Left lung (tissue), 10 donors: ENCODE results near the gene ZNF684. TPM values are rescaled to one million over a fixed set of nuclear protein-coding genes. Genes with fewer than 3 reads are reported as not detected.
A peak's percentile ranks its signal among the peaks of the same experiment; 100 is the strongest.

ENCODE experiments used
- ATAC-seq: fragments of 200-7000 bp; cut with Tn5 transposase; one replicate; pipeline ENCODE4 v1.9.1; 2020; ENCODE audit warnings: moderate library complexity
- DNase-seq, 4 donors: peaks; one replicate each; pipeline ENCODE4 v3.0.0-alpha.2; 2013 to 2020
- H3K27ac ChIP-seq, 2 donors: fragments of 200-600 bp; sonication (generic) in 1 of 2; one replicate each; pipeline versions ENCODE4 v1.5.0 to v1.8.0; 2020 to 2021
- H3K27me3 ChIP-seq, 2 donors: fragments of 200-600 bp; sonication (generic) in 1 of 2; one replicate each; pipeline versions ENCODE4 v1.5.0 to v1.8.0; 2020 to 2021
- H3K36me3 ChIP-seq, 2 donors: fragments of 200-600 bp; sonication (generic) in 1 of 2; one replicate each; pipeline versions ENCODE4 v1.5.0 to v1.8.0; 2020 to 2021
- H3K4me1 ChIP-seq, 2 donors: fragments of 200-600 bp; one replicate each; pipeline ENCODE4 v1.8.0; 2021
- H3K4me3 ChIP-seq, 2 donors: fragments of 200-600 bp; sonication (generic) in 1 of 2; one replicate each; pipeline versions ENCODE4 v1.5.0 to v1.8.0; 2020 to 2021; ENCODE audit warnings: mild to moderate bottlenecking in 1 of 2
- H3K9me3 ChIP-seq, 2 donors: fragments of 200-600 bp; sonication (generic) in 1 of 2; one replicate each; pipeline versions ENCODE4 v1.5.0 to v1.8.0; 2020 to 2021
- intact Hi-C, 2 donors: fragments of 100-400 bp; cut with DNase I; formaldehyde crosslinking; loops; one replicate each; pipeline versions ENCODE4 v1.11.2 to v1.14.2; 2022
- polyA plus RNA-seq, 6 donors: library from polyadenylated mRNA; unstranded; fragments of 120-200 nt; gene quantifications; one replicate each; pipeline ENCODE4 v1.2.1, GENCODE V29; 2013; ENCODE audit not compliant: insufficient read length in 6 of 6
- total RNA-seq, 2 donors: library from RNA; stranded (reverse); fragmentation: NEBNext Ultra II Directional; extraction: Animal tissue kit (Norgen Biotek cat#: 25700); gene quantifications; one replicate each; pipeline ENCODE4 v1.2.1, GENCODE V29; 2021
- TF ChIP-seq, protein P1 (sequence below), 2 donors: fragments of 200-600 bp; sonication (generic) in 1 of 2; IDR thresholded peaks; one replicate each; pipeline versions ENCODE4 v1.5.0 to v1.8.0; 2021; ENCODE audit warnings: antibody characterized with exemption in 2 of 2
- donor health status: DM: no; HTN: yes; CAD: no.
- donor health status: DM: no; HTN: no; CAD: no.

Gene ZNF684
- total and polyA plus RNA-seq, 8 donors, result 3.7 to 10.0 (median 8.2) TPM

- no peaks in the 10 kb centered on the region for H3K9me3 ChIP-seq
- TF ChIP-seq, protein P1, sequence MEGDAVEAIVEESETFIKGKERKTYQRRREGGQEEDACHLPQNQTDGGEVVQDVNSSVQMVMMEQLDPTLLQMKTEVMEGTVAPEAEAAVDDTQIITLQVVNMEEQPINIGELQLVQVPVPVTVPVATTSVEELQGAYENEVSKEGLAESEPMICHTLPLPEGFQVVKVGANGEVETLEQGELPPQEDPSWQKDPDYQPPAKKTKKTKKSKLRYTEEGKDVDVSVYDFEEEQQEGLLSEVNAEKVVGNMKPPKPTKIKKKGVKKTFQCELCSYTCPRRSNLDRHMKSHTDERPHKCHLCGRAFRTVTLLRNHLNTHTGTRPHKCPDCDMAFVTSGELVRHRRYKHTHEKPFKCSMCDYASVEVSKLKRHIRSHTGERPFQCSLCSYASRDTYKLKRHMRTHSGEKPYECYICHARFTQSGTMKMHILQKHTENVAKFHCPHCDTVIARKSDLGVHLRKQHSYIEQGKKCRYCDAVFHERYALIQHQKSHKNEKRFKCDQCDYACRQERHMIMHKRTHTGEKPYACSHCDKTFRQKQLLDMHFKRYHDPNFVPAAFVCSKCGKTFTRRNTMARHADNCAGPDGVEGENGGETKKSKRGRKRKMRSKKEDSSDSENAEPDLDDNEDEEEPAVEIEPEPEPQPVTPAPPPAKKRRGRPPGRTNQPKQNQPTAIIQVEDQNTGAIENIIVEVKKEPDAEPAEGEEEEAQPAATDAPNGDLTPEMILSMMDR (IDR thresholded peaks at IDR 0.05), result peak; percentile 48 to 50
- peak in 2 of 4 donors; percentile 11 to 32 for DNase-seq
- H3K36me3 ChIP-seq, result peaks cover 0 to 11% of the 10 kb centered on the region in 2 donors
- H3K27ac ChIP-seq, result no peak overlapping the region
- no peak overlapping the region for H3K4me3 ChIP-seq
- ATAC-seq, result peak; percentile 52
- H3K27me3 ChIP-seq, result no peaks in the 10 kb centered on the region
- intact Hi-C loops, result no loop called here
- peaks cover 3 to 20% of the 10 kb centered on the region in 2 donors for H3K4me1 ChIP-seq
Measured at GRCh38 chr1:40532844-40533424, 1.5 kb downstream of the ZNF684 start.

GRCh38 chr1:40534589-40534988 is 3.2 kb downstream of the ZNF684 start:
- H3K9me3 ChIP-seq, result no peaks in the 10 kb centered on the region
- no peak overlapping the region for H3K4me3 ChIP-seq
- peaks cover 3 to 23% of the 10 kb centered on the region in 2 donors for H3K4me1 ChIP-seq
- H3K36me3 ChIP-seq, result peaks cover 0 to 15% of the 10 kb centered on the region in 2 donors
- DNase-seq, result no peak
- TF ChIP-seq, protein P1 (IDR thresholded peaks at IDR 0.05), result no peak
- no peak for ATAC-seq
- H3K27ac ChIP-seq, result no peak overlapping the region
- intact Hi-C loops, result no loop called here
- H3K27me3 ChIP-seq, result no peaks in the 10 kb centered on the region

- H3K27ac ChIP-seq, result no peak overlapping the region
- peaks cover 0 to 16% of the 10 kb centered on the region in 2 donors for H3K36me3 ChIP-seq
- DNase-seq, result no peak
- H3K27me3 ChIP-seq, result no peaks in the 10 kb centered on the region
- ATAC-seq, result no peak
- no peaks in the 10 kb centered on the region for H3K9me3 ChIP-seq
- TF ChIP-seq, protein P1 (IDR thresholded peaks at IDR 0.05), result no peak
- H3K4me1 ChIP-seq, result peaks cover 3 to 19% of the 10 kb centered on the region in 2 donors
- intact Hi-C loops, result no loop called here
- H3K4me3 ChIP-seq, result no peak overlapping the region
Measured at GRCh38 chr1:40535732-40536131, 4.3 kb downstream of the ZNF684 start.

DNA sequence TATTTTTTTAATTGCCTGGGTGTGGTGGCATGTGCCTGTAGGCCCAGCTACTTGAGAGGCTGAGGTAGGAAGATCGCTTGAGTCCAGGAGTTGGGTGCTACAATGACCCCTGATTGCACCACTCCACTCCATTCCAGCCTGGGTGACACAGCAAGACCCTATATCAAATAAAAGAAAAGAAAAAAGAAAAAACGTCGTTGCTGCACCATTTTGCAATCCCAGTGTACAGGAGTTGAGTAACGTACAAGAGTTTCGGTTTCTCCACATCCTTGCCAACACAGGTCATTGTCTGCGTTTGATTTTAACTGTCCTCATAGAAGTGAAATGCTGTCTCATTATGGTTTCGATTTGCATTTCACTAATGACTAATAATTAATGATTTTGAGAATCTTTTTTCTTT is 7.9 kb downstream of the ZNF684 start:
- Histone ChIP-seq H3K4me1 (peaks cover 0 to 4% of the 10 kb centered on the region in 2 donors), H3K9me3 (no peaks in the 10 kb centered on the region), H3K27me3 (no peaks in the 10 kb centered on the region), H3K27ac (peak overlapping the region in 1 of 2 donors; percentile 18), H3K36me3 (peaks cover 0 to 52% of the 10 kb centered on the region in 2 donors), H3K4me3 (no peak overlapping the region)
- DNase-seq (no peak), ATAC-seq (no peak)
- TF ChIP-seq, protein P1 (IDR thresholded peaks at IDR 0.05), result no peak
- intact Hi-C loops, result no loop called here

DNA sequence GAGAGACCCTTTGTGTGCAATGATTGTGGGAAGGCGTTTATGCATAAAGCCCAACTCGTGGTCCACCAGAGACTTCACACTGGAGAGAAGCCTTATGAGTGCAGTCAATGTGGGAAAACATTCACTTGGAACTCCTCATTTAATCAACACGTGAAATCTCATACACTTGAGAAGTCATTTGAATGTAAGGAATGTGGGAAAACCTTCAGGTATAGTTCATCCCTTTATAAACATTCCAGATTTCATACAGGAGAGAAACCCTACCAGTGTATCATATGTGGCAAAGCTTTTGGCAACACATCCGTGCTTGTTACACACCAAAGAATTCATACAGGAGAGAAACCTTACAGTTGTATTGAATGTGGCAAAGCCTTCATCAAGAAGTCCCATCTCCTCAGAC is 15.5 kb downstream of the ZNF684 start:
- TF ChIP-seq, protein P1 (IDR thresholded peaks at IDR 0.05), result no peak
- no peaks in the 10 kb centered on the region for H3K27me3 ChIP-seq
- H3K36me3 ChIP-seq, result peaks cover 0 to 62% of the 10 kb centered on the region in 2 donors
- peaks cover 0 to 40% of the 10 kb centered on the region in 2 donors for H3K9me3 ChIP-seq
- DNase-seq (no peak), ATAC-seq (no peak)
- no peak overlapping the region for H3K4me3 ChIP-seq
- intact Hi-C loops, result no loop called here
- H3K27ac ChIP-seq, result no peak overlapping the region
- no peaks in the 10 kb centered on the region for H3K4me1 ChIP-seq
